ENCODE data around the gene KCNJ1. TPM values are rescaled to one million over a fixed set of nuclear protein-coding genes. Genes with fewer than 3 reads are reported as not detected.

The KCNJ1 gene
- total and polyA plus RNA-seq, 2 donors (not counting 3 experiments of a cell fraction or from before 2014, with no cell fraction given), result not detected

DNA sequence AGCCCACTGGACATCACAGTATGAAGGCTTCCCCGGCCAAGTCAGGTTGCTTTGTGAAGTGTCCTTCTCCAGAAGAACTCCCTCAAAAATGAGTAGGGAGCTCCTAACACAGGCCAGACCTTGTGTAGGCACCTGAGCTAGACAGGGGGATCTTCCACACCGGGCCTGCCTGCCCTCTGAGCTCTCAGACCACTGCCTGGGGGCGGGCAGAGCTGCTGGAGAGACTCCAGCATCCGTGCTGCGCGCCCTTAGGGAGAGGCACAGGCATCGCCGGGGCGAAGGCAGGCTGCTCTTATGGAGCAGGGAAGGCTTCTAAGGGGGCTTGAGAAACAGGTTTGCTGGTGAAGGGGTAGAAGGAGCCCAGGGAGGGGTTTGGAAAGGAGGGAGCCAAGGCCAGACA lies 28.4 kb upstream of the KCNJ1 start:
- CTCF ChIA-PET, result interaction anchor here (1.4 to 4.0 kb wide), 2 partner anchors 11 to 61 kb away, joined by 7 to 28 read pairs; no protein-coding TSS in a partner anchor
- Histone ChIP-seq H3K9ac (replicated peaks; ENCODE audit: extremely low read depth, insufficient read depth, low read length) (no peak overlapping the region), H3K27ac (ENCODE audit: insufficient read depth, low read depth, low read length) (no peak overlapping the region), H3K4me2 (ENCODE audit: insufficient read depth, low read length) (no peak overlapping the region), H2AFZ (ENCODE audit: low read depth, low read length) (no peak overlapping the region), H3K9me1 (replicated peaks; ENCODE audit: control insufficient read depth, extremely low read depth, insufficient read depth, low read length) (no peaks in the 10 kb centered on the region), H4K20me1 (replicated peaks; ENCODE audit: control insufficient read depth, extremely low read depth, insufficient read depth, low read length) (no peaks in the 10 kb centered on the region), H3K4me1 (ENCODE audit: control insufficient read depth, extremely low read depth, insufficient read depth, low read length) (peaks cover 4% of the 10 kb centered on the region), H3K4me3 (replicated peaks in 1 of 3; ENCODE audit: insufficient read depth in 1 of 3, low read depth in 1 of 3, low read length in 3 of 3) (no peak overlapping the region), H3K27me3 (ENCODE audit: control insufficient read depth in 2 of 2, insufficient read depth in 2 of 2, low read length in 2 of 2) (peaks cover 4% of the 10 kb centered on the region in 2 experiments), H3K9me3 (replicated peaks; ENCODE audit: control insufficient read depth, insufficient read depth, low read length) (no peaks in the 10 kb centered on the region), H3K36me3 (ENCODE audit: control insufficient read depth in 2 of 2, extremely low read depth in 1 of 2, insufficient read depth in 2 of 2, low read length in 2 of 2) (no peaks in the 10 kb centered on the region), H3K79me2 (ENCODE audit: control insufficient read depth, insufficient read depth, low read length) (no peaks in the 10 kb centered on the region)
- BruUV-seq (replicated peaks), result no TSS peak
- POLR2A ChIA-PET, result no interaction called here
- DNase-seq (ENCODE audit: low read depth, low spot score) (no peak), FAIRE-seq (no peak)
- TF ChIP-seq, protein P1, sequence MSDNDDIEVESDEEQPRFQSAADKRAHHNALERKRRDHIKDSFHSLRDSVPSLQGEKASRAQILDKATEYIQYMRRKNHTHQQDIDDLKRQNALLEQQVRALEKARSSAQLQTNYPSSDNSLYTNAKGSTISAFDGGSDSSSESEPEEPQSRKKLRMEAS (IDR thresholded peaks at IDR 0.05; ENCODE audit: insufficient read depth, insufficient read length), result no peak
- no peak for TF ChIP-seq EZH2 (IDR thresholded peaks at IDR 0.05; ENCODE audit: borderline replicate concordance, low read depth, low read length, severe bottlenecking)
- no peak for TF ChIP-seq GATA2 (IDR thresholded peaks at IDR 0.05; ENCODE audit: insufficient read depth, insufficient read length, low read depth, low read length)
- no peak for TF ChIP-seq FOS (IDR thresholded peaks at IDR 0.05; ENCODE audit: borderline replicate concordance, insufficient read depth, low read length)
- TF ChIP-seq, protein P2, sequence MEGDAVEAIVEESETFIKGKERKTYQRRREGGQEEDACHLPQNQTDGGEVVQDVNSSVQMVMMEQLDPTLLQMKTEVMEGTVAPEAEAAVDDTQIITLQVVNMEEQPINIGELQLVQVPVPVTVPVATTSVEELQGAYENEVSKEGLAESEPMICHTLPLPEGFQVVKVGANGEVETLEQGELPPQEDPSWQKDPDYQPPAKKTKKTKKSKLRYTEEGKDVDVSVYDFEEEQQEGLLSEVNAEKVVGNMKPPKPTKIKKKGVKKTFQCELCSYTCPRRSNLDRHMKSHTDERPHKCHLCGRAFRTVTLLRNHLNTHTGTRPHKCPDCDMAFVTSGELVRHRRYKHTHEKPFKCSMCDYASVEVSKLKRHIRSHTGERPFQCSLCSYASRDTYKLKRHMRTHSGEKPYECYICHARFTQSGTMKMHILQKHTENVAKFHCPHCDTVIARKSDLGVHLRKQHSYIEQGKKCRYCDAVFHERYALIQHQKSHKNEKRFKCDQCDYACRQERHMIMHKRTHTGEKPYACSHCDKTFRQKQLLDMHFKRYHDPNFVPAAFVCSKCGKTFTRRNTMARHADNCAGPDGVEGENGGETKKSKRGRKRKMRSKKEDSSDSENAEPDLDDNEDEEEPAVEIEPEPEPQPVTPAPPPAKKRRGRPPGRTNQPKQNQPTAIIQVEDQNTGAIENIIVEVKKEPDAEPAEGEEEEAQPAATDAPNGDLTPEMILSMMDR (IDR thresholded peaks at IDR 0.05; ENCODE audit: extremely low read depth in 1 of 2, insufficient read depth in 1 of 2, low read depth in 1 of 2, low read length in 2 of 2), result no peak
- TF ChIP-seq JUN (IDR thresholded peaks at IDR 0.05; ENCODE audit: borderline replicate concordance, insufficient read depth, insufficient read length, low read depth), result no peak
- TF ChIP-seq POLR2AphosphoS5 (IDR thresholded peaks at IDR 0.05; ENCODE audit: insufficient read depth, low read depth, low read length), result no peak
- dilution Hi-C loops (cut with MboI; ENCODE audit: extremely low pct_ligation_motif_present, low sequenced_read_pairs), result no loop called here
- intact Hi-C loops (cut with micrococcal nuclease), result no loop called here
